ENCODE data around the gene MTG2. TPM values are rescaled to one million over a fixed set of nuclear protein-coding genes. Genes with fewer than 3 reads are reported as not detected.

MTG2 gene
- total RNA-seq, 1 donor from 2014 or later = 13.3 TPM

DNA sequence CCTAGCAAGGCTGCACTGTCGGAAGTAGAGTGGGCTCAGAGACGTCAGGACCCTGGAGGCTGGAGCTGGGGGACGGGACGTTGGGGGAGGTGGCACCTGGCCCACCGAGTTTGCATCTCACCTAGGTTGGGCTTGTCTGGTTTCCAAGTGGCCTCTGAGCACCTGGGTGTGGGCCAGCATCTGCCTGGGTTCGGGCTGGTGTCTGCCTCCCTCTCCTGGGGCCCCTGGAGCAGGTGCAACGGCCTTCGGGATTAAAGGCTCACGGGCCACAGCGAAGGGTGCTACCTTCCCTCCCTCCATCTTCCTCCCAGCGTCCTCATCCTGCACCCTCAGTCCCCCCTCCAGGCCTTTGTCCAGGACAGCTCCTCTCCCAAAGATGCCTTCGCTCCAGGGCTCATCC lies 31.2 kb downstream of the MTG2 start:
- Histone ChIP-seq H3K27me3 (peaks cover 2% of the 10 kb centered on the region), H3K4me1 (peaks cover 4% of the 10 kb centered on the region), H3K4me3 (no peak overlapping the region), H3K36me3 (no peaks in the 10 kb centered on the region), H3K9me3 (no peaks in the 10 kb centered on the region), H3K27ac (no peak overlapping the region)
- intact Hi-C loops (cut with DNase I) = no loop called here
- TF ChIP-seq POLR2AphosphoS5 (IDR thresholded peaks at IDR 0.05; ENCODE audit: insufficient read depth in 1 of 2, low read depth in 1 of 2) (no peak), POLR2A (IDR thresholded peaks at IDR 0.05) (no peak)
- TF ChIP-seq, protein P1, sequence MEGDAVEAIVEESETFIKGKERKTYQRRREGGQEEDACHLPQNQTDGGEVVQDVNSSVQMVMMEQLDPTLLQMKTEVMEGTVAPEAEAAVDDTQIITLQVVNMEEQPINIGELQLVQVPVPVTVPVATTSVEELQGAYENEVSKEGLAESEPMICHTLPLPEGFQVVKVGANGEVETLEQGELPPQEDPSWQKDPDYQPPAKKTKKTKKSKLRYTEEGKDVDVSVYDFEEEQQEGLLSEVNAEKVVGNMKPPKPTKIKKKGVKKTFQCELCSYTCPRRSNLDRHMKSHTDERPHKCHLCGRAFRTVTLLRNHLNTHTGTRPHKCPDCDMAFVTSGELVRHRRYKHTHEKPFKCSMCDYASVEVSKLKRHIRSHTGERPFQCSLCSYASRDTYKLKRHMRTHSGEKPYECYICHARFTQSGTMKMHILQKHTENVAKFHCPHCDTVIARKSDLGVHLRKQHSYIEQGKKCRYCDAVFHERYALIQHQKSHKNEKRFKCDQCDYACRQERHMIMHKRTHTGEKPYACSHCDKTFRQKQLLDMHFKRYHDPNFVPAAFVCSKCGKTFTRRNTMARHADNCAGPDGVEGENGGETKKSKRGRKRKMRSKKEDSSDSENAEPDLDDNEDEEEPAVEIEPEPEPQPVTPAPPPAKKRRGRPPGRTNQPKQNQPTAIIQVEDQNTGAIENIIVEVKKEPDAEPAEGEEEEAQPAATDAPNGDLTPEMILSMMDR (IDR thresholded peaks at IDR 0.05) = no peak
- DNase-seq (ENCODE audit: extremely low spot score in 2 of 2) = no peak

DNA sequence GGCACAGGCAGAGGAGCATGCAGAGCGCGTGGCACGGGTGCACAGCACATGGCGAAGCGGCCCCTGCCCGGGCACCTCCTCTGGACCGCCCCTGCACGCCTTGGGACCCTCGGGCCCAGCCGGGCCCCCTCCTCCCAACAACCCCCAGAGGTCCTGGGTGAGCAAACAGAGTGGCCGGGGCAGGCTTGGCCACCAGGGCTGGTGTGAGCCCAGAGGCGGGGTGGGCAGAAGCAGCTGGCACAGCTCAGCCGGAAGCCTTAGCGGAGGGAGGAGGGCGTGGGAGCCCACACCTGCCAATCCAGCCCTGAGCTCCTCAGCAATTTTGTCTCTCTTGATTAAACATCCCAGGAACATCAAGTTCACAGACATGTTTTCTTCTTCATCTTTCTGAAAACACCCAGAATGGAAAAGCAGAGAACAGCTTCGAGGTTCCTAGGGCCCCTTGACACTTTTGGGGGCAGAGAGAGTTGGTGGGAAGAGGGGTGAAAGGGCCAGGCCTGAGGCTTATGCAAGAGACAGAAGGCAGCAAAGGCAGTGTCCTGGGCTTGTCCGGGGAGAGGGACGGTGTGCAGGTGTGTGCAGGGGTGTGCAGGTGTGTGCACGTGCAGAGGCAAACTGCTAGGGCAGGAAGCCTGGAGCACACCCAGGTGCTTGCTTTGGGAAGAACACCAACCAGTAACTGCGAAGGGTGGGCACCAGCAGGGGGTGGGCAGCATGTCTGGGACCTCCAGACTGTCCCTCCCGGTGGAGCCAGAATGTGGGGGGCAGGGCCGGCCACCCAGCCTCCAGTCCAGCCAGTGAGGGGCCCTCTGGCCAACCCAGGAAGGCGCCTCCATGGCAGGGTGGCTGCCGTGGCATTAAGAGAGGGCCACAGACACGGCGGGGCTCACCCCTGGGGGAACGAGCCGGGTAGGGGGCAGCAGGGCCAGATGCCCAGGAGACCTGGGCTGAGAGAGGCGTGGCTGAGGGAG lies 32.5 kb downstream of the MTG2 start:
- Histone ChIP-seq H3K4me1 (peaks cover 10% of the 10 kb centered on the region), H3K27me3 (peaks cover 5% of the 10 kb centered on the region), H3K4me3 (no peak overlapping the region), H3K9me3 (no peaks in the 10 kb centered on the region), H3K36me3 (no peaks in the 10 kb centered on the region), H3K27ac (no peak overlapping the region)
- DNase-seq (ENCODE audit: extremely low spot score in 2 of 2) = no peak
- intact Hi-C loops (cut with DNase I) = no loop called here
- TF ChIP-seq, protein P1 (IDR thresholded peaks at IDR 0.05) = no peak
- TF ChIP-seq POLR2A (IDR thresholded peaks at IDR 0.05) (no peak), POLR2AphosphoS5 (IDR thresholded peaks at IDR 0.05; ENCODE audit: insufficient read depth in 1 of 2, low read depth in 1 of 2) (no peak)

DNA sequence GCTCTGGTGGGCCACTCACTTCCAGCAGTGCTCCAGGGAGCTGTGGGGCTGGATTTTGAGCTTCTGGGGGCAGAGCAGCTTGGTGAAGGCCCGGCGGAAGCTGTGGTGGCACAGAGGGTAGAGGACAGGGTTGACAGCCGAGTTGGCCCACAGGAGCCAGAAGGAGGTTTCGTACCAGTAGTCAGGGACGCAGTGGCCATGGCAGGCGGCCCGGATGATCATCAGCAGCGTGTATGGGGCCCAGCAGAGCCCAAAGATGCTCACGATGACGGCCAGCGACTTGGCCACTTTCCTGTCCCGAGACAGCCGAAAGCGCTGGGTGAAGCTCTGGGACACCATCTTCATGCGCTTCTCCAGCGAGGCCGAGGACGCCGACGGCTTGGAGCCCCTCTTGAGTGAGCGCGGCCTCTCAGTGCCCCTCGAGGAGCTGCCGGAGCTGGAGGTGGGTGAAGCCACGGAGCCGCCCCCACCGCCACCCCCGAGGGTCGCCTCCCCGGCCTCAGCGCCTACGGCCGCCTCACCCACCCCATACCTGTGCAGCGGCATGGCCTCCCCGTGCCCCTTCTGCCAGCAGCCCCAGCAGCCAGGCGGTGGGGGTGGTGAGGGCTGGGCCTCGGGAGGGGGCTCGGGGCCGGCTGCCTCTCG lies 33.3 kb downstream of the MTG2 start:
- no peak for DNase-seq (ENCODE audit: extremely low spot score in 2 of 2)
- H3K4me3 ChIP-seq = no peak overlapping the region

DNA sequence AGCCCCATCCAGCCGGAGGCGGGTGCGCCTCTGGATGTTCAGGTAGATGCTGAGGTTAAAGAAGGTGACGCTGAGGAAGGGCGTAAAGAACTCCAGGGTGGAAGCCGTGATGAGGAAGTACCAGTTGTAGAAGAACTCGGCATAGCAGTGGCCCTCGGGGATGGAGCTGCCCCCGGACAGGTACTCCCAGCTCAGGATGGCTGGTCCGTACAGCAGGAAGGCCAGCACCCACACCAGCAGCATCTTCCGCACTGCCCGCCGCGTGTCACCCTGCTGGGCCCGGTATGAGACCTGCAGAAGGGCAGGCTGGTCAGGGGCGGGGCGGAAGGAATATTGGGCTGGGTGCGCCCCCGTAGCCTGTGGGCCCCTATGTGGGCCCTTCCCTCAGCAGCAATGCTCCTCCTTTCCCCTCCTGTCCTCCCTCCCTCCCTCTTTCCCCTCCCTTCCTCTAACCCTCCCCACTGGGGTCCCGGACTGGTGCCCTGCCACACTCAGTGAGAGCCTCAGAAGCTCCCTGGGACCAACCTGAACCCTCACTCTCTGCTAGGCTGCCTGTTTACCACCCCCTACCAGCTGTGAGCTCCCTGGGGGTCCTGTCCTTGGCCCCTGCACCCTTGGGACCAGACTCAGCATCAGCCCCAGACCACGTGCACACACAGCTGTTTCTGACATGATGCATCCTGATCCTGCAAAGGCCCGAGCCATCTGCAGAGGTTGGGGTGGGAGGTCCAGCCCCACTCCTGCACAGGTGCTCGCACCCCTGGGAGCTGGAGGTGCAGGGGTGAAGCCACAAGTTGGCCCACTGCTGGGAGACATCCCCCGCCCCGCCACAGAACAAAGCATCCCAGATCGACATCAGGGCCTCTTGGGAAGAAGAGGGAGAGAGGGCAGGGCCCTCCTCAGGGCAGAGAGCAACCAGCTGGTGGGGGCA lies 34.1 kb downstream of the MTG2 start:
- Histone ChIP-seq H3K27me3 (peaks cover 8% of the 10 kb centered on the region), H3K4me3 (no peak overlapping the region), H3K36me3 (no peaks in the 10 kb centered on the region), H3K4me1 (peaks cover 22% of the 10 kb centered on the region), H3K9me3 (no peaks in the 10 kb centered on the region), H3K27ac (no peak overlapping the region)
- TF ChIP-seq POLR2A (IDR thresholded peaks at IDR 0.05) = no peak
- no peak for TF ChIP-seq POLR2AphosphoS5 (IDR thresholded peaks at IDR 0.05; ENCODE audit: insufficient read depth in 1 of 2, low read depth in 1 of 2)
- TF ChIP-seq, protein P1 (IDR thresholded peaks at IDR 0.05) = no peak
- DNase-seq (ENCODE audit: extremely low spot score in 2 of 2) = no peak
- intact Hi-C loops (cut with DNase I) = no loop called here

More for the DNA sequence above, 33.3 kb downstream of the MTG2 start:
- peaks cover 18% of the 10 kb centered on the region for H3K4me1 ChIP-seq
- H3K27ac ChIP-seq = no peak overlapping the region
- H3K27me3 ChIP-seq = peaks cover 5% of the 10 kb centered on the region
- intact Hi-C loops (cut with DNase I) = no loop called here
- TF ChIP-seq, protein P1 (IDR thresholded peaks at IDR 0.05) = no peak
- no peak for TF ChIP-seq POLR2AphosphoS5 (IDR thresholded peaks at IDR 0.05; ENCODE audit: insufficient read depth in 1 of 2, low read depth in 1 of 2)
- TF ChIP-seq POLR2A (IDR thresholded peaks at IDR 0.05) = no peak
- H3K9me3 ChIP-seq = no peaks in the 10 kb centered on the region
- no peaks in the 10 kb centered on the region for H3K36me3 ChIP-seq
